Measurements from ENCODE around the gene KRT77.

KRT77 gene

GRCh38 chr12:52688481-52688880, 14.8 kb downstream of the KRT77 start:
- TF ChIP-seq CTCF (IDR thresholded peaks at IDR 0.05; ENCODE audit: poor library complexity, severe bottlenecking), result no peak
- Histone ChIP-seq H3K4me1 (ENCODE audit: insufficient read depth, poor library complexity, severe bottlenecking) (peaks cover 7% of the 10 kb centered on the region), H3K9me3 (ENCODE audit: severe bottlenecking) (no peaks in the 10 kb centered on the region), H3K4me3 (ENCODE audit: severe bottlenecking) (no peak overlapping the region), H3K36me3 (ENCODE audit: low read depth) (no peaks in the 10 kb centered on the region), H3K27me3 (ENCODE audit: insufficient read depth, poor library complexity, severe bottlenecking) (peaks cover 4% of the 10 kb centered on the region), H3K27ac (ENCODE audit: poor library complexity, severe bottlenecking) (no peak overlapping the region)
- ATAC-seq (ENCODE audit: low read depth) (no peak), DNase-seq (ENCODE audit: low spot score) (no peak)

- ATAC-seq (ENCODE audit: low read depth) (peak; percentile 91), DNase-seq (ENCODE audit: low spot score) (no peak)
- H3K27ac ChIP-seq (ENCODE audit: poor library complexity, severe bottlenecking), result no peak overlapping the region
- no peak overlapping the region for H3K4me3 ChIP-seq (ENCODE audit: severe bottlenecking)
- no peak for TF ChIP-seq CTCF (IDR thresholded peaks at IDR 0.05; ENCODE audit: poor library complexity, severe bottlenecking)
- H3K36me3 ChIP-seq (ENCODE audit: low read depth), result no peaks in the 10 kb centered on the region
- H3K4me1 ChIP-seq (ENCODE audit: insufficient read depth, poor library complexity, severe bottlenecking), result peaks cover 7% of the 10 kb centered on the region
- H3K9me3 ChIP-seq (ENCODE audit: severe bottlenecking), result no peaks in the 10 kb centered on the region
- H3K27me3 ChIP-seq (ENCODE audit: insufficient read depth, poor library complexity, severe bottlenecking), result peaks cover 4% of the 10 kb centered on the region
These were observed 15.6 kb downstream of the KRT77 start for GRCh38 chr12:52687497-52688385.

- H3K9me3 ChIP-seq (ENCODE audit: severe bottlenecking), result no peaks in the 10 kb centered on the region
- DNase-seq (ENCODE audit: low spot score) (no peak), ATAC-seq (ENCODE audit: low read depth) (no peak)
- H3K4me1 ChIP-seq (ENCODE audit: insufficient read depth, poor library complexity, severe bottlenecking), result peaks cover 7% of the 10 kb centered on the region
- peaks cover 2% of the 10 kb centered on the region for H3K27me3 ChIP-seq (ENCODE audit: insufficient read depth, poor library complexity, severe bottlenecking)
- H3K4me3 ChIP-seq (ENCODE audit: severe bottlenecking), result no peak overlapping the region
- H3K36me3 ChIP-seq (ENCODE audit: low read depth), result no peaks in the 10 kb centered on the region
- H3K27ac ChIP-seq (ENCODE audit: poor library complexity, severe bottlenecking), result no peak overlapping the region
- no peak for TF ChIP-seq CTCF (IDR thresholded peaks at IDR 0.05; ENCODE audit: poor library complexity, severe bottlenecking)
These were observed 16.4 kb downstream of the KRT77 start for GRCh38 chr12:52686756-52687487.

- no peak overlapping the region for H3K27ac ChIP-seq (ENCODE audit: poor library complexity, severe bottlenecking)
- H3K9me3 ChIP-seq (ENCODE audit: severe bottlenecking), result no peaks in the 10 kb centered on the region
- no peak overlapping the region for H3K4me3 ChIP-seq (ENCODE audit: severe bottlenecking)
- ATAC-seq (ENCODE audit: low read depth) (no peak), DNase-seq (ENCODE audit: low spot score) (no peak)
- no peaks in the 10 kb centered on the region for H3K36me3 ChIP-seq (ENCODE audit: low read depth)
- H3K4me1 ChIP-seq (ENCODE audit: insufficient read depth, poor library complexity, severe bottlenecking), result peaks cover 7% of the 10 kb centered on the region
- H3K27me3 ChIP-seq (ENCODE audit: insufficient read depth, poor library complexity, severe bottlenecking), result no peaks in the 10 kb centered on the region
- no peak for TF ChIP-seq CTCF (IDR thresholded peaks at IDR 0.05; ENCODE audit: poor library complexity, severe bottlenecking)
These were observed 17.3 kb downstream of the KRT77 start for GRCh38 chr12:52686063-52686462.
